NT2/D1 (cell line): ENCODE measurements around the gene ZDHHC16.

ENCODE experiments used
- YY1 ChIP-seq: IDR thresholded peaks from 2 replicates; pipeline ENCODE4 v1.6.1; 2011; ENCODE audit not compliant: insufficient read length, insufficient read depth
- ZNF274 ChIP-seq: IDR thresholded peaks from 2 replicates; pipeline ENCODE4 v1.6.1; 2011; ENCODE audit warnings: mild to moderate bottlenecking, low read depth, low read length

DNA sequence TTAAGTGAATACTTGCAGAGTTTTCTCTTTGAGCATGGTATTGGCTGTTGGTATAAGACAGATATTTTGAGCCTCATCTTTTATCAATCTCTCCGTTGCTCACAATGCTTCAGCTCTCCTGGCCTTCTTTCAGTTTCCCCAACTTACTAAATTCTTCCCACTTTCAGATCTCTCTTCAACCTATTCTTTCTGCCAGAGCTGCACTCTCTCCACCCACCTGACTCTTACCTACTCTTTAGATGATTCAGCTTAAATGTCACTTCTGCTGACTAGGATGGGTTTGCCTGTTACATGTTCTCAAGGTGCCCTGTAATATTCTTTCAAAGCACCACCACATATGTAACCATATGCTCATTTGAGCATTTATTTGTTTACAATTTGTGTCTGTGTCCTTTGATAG lies 1.8 kb upstream of the ZDHHC16 start:
- TF ChIP-seq ZNF274 = no peak
- TF ChIP-seq YY1 = no peak
